ENCODE measurements around the gene NPHP1.

- TF ChIP-seq CTCF (IDR thresholded peaks at IDR 0.05) (no peak), POLR2AphosphoS5 (IDR thresholded peaks at IDR 0.05) (no peak)
These were observed 83.8 kb downstream of the NPHP1 start for GRCh38 chr2:110121052-110121334.

Data from transverse colon (tissue), 4 donors.